GM12878 (cell line): Measurements from ENCODE around the gene DEXI. TPM values are rescaled to one million over a fixed set of nuclear protein-coding genes. Genes with fewer than 3 reads are reported as not detected.

Experiments used
- BCL3 ChIP-seq: IDR thresholded peaks from 2 replicates; pipeline ENCODE4 v1.6.1; 2011; ENCODE audit warnings: borderline replicate concordance, low read depth, mild to moderate bottlenecking, moderate library complexity, low read length; ENCODE audit not compliant: insufficient read depth, poor library complexity, severe bottlenecking
- BHLHE40 ChIP-seq, 2 experiments: fragments of 450-650 bp in 1 of 2; IDR thresholded peaks; 2 replicates each; pipeline ENCODE4 v1.6.1; 2011 to 2017; ENCODE audit warnings: low read depth in 2 of 2, borderline replicate concordance in 1 of 2, improper control_type of control experiment in 1 of 2, low read length in 1 of 2, mild to moderate bottlenecking in 1 of 2
- NR2C2 ChIP-seq: IDR thresholded peaks from 2 replicates; pipeline ENCODE4 v1.6.1; 2011; ENCODE audit warnings: borderline replicate concordance, low read depth; ENCODE audit not compliant: control insufficient read depth, insufficient read length
- RUNX3 ChIP-seq: IDR thresholded peaks from 2 replicates; pipeline ENCODE4 v1.6.1; 2012; ENCODE audit warnings: low read length, inconsistent platforms
- SP1 ChIP-seq: IDR thresholded peaks from one replicate; pipeline ENCODE4 v1.6.1; 2011; ENCODE audit warnings: low read depth, low read length
- SPI1 ChIP-seq: IDR thresholded peaks from 2 replicates; pipeline ENCODE4 v1.6.1; 2011; ENCODE audit warnings: low read depth, mild to moderate bottlenecking, low read length, moderate library complexity, borderline replicate concordance; ENCODE audit not compliant: insufficient read depth
- ZNF592 ChIP-seq: fragments of 450-650 bp; IDR thresholded peaks from 2 replicates; pipeline ENCODE4 v1.6.1; 2017; ENCODE audit warnings: mild to moderate bottlenecking, moderate library complexity
- polyA plus RNA-seq, 11 experiments: library from polyadenylated mRNA; depleted of rRNA in 4 of 11; unstranded in 6 of 11; stranded (reverse) in 5 of 11; fragments of >200 nt; fragmentation: Nextera tagmentation in 4 of 11; fragmentation: Illumina TruSeq in 1 of 11; extraction: Ambion mirVana in 4 of 11; extraction: Trizol in 1 of 11; gene quantifications; 1 replicate in 1 of 11; 2 replicates in 10 of 11; pipeline versions ENCODE4 v1.2.1 to v1.2.3, GENCODE V29; 2011 to 2016; ENCODE audit warnings: inconsistent platforms in 2 of 11, missing spikeins in 2 of 11, low read depth in 1 of 11
- total RNA-seq, 4 experiments: library from RNA; depleted of rRNA in 3 of 4; stranded (reverse); fragments of >200 nt in 3 of 4; fragmentation: Illumina TruSeq in 1 of 4; extraction: Trizol in 1 of 4; gene quantifications; 2 replicates each; pipeline versions ENCODE4 v1.2.1 to v1.2.3, GENCODE V29; 2013 to 2021

The DEXI gene
- total and polyA plus RNA-seq, 10 of the 15 experiments (the other 5 are each of a cell fraction or from before 2014, with no cell fraction given) = 1.4 to 26.3 (median 18.4) TPM

GRCh38 chr16:10881479-10882030 is 60.7 kb downstream of the DEXI start (continued):
- TF ChIP-seq BHLHE40 (IDR thresholded peaks at IDR 0.05; ENCODE audit: borderline replicate concordance in 1 of 2, low read depth in 2 of 2, low read length in 1 of 2) (no peak), RUNX3 (no peak), BCL3 (no peak), SP1 (no peak), ZNF592 (no peak), SPI1 (no peak; the same call in 1 of the 2 replicates), NR2C2 (no peak)
